ENCODE data around the gene TRIM6.

GRCh38 chr11:5577101-5577500 lies 19.3 kb upstream of the TRIM6 start:
- TF ChIP-seq SUZ12 (IDR thresholded peaks at IDR 0.05; ENCODE audit: extremely low read depth, insufficient read depth, insufficient read length) (no peak), ZNF274 (IDR thresholded peaks at IDR 0.05; ENCODE audit: low read depth, low read length) (no peak)
